CD14-positive monocyte (primary cell): ENCODE results near the gene PLCB1. TPM values are rescaled to one million over a fixed set of nuclear protein-coding genes. Genes with fewer than 3 reads are reported as not detected.

ENCODE experiments used
- DNase-seq, 3 donors: peaks; one replicate each; pipeline ENCODE4 v3.0.0-alpha.2; 2011 to 2022
- H2AFZ ChIP-seq: 2 replicates; pipeline ENCODE4 v1.6.0; 2012; ENCODE audit warnings: mild to moderate bottlenecking, low read depth, low read length, inconsistent platforms; ENCODE audit not compliant: insufficient read depth, poor library complexity, severe bottlenecking
- H3K27ac ChIP-seq, 2 donors: 1 replicate in 1 of 2; 2 replicates in 1 of 2; pipeline ENCODE4 v1.5.1; 2012 to 2013; ENCODE audit warnings: low read length in 2 of 2, control low read depth in 1 of 2, inconsistent platforms in 1 of 2, low read depth in 1 of 2, mild to moderate bottlenecking in 1 of 2
- H3K27me3 ChIP-seq, 2 donors: one replicate each; pipeline versions ENCODE4 v1.6.0 to v1.6.1; 2011 to 2013; ENCODE audit warnings: low read length in 2 of 2; ENCODE audit not compliant: control insufficient read depth in 2 of 2, insufficient read depth in 2 of 2
- H3K36me3 ChIP-seq, 2 donors: replicated peaks in 1 of 2; 1 replicate in 1 of 2; 2 replicates in 1 of 2; pipeline versions ENCODE4 v1.5.1 to v1.6.1; 2012 to 2013; ENCODE audit warnings: low read length in 2 of 2, control low read depth in 1 of 2, inconsistent platforms in 1 of 2, mild to moderate bottlenecking in 1 of 2; ENCODE audit not compliant: insufficient read depth in 2 of 2, control insufficient read depth in 1 of 2
- H3K4me1 ChIP-seq, 2 donors: 1 replicate in 1 of 2; 2 replicates in 1 of 2; pipeline versions ENCODE4 v1.5.1 to v1.6.1; 2012 to 2013; ENCODE audit warnings: low read length in 2 of 2, control low read depth in 1 of 2, inconsistent platforms in 1 of 2, mild to moderate bottlenecking in 1 of 2, moderate library complexity in 1 of 2; ENCODE audit not compliant: insufficient read depth in 2 of 2, control insufficient read depth in 1 of 2
- H3K4me2 ChIP-seq: replicated peaks from 2 replicates; pipeline ENCODE3; 2012; ENCODE audit warnings: low read length, moderate library complexity, mild to moderate bottlenecking; ENCODE audit not compliant: poor library complexity, severe bottlenecking; ENCODE audit errors: extremely low read depth
- H3K4me3 ChIP-seq, 3 experiments: fragments of 200-600 bp in 1 of 3; sonication (generic) in 1 of 3; replicated peaks in 1 of 3; 1 replicate in 2 of 3; 2 replicates in 1 of 3; pipeline ENCODE4 v1.5.1; 2011 to 2013; ENCODE audit warnings: low read length in 3 of 3, mild to moderate bottlenecking in 3 of 3, control low read depth in 2 of 3, low read depth in 2 of 3, inconsistent platforms in 1 of 3, moderate library complexity in 1 of 3
- H3K79me2 ChIP-seq: 2 replicates; pipeline ENCODE4 v1.6.0; 2012; ENCODE audit warnings: mild to moderate bottlenecking, control low read depth, inconsistent platforms, low read length, moderate library complexity; ENCODE audit not compliant: insufficient read depth
- H3K9ac ChIP-seq: 2 replicates; pipeline ENCODE4 v1.6.0; 2017; ENCODE audit warnings: low read length, mild to moderate bottlenecking; ENCODE audit not compliant: insufficient read depth, poor library complexity, severe bottlenecking
- H3K9me3 ChIP-seq, 2 donors: replicated peaks in 1 of 2; 1 replicate in 1 of 2; 2 replicates in 1 of 2; pipeline versions ENCODE4 v1.5.1 to v1.6.1; 2012 to 2013; ENCODE audit warnings: low read length in 2 of 2, control low read depth in 1 of 2; ENCODE audit not compliant: control insufficient read depth in 1 of 2, insufficient read depth in 1 of 2
- H4K20me1 ChIP-seq: 2 replicates; pipeline ENCODE4 v1.6.0; 2012; ENCODE audit warnings: mild to moderate bottlenecking, low read length, control low read depth, moderate library complexity; ENCODE audit not compliant: insufficient read depth
- H3K27ac Mint-ChIP-seq, 7 donors: one replicate each; pipeline ENCODE4 v1.8.0; 2020; ENCODE audit warnings: mild to moderate bottlenecking in 7 of 7, mixed read lengths in 7 of 7, moderate library complexity in 6 of 7, inconsistent platforms in 2 of 7
- H3K27me3 Mint-ChIP-seq, 3 donors: one replicate each; pipeline ENCODE4 v1.8.0; 2021 to 2022; ENCODE audit warnings: low read depth in 3 of 3, mild to moderate bottlenecking in 3 of 3, mixed read lengths in 3 of 3, moderate library complexity in 3 of 3, inconsistent platforms in 1 of 3
- H3K36me3 Mint-ChIP-seq, 2 donors: one replicate each; pipeline ENCODE4 v1.8.0; 2020; ENCODE audit warnings: mixed read lengths in 2 of 2, inconsistent platforms in 1 of 2, mild to moderate bottlenecking in 1 of 2
- H3K4me1 Mint-ChIP-seq: one replicate; pipeline ENCODE4 v1.8.0; 2020; ENCODE audit warnings: mild to moderate bottlenecking, mixed read lengths
- H3K4me3 Mint-ChIP-seq, 2 donors: one replicate each; pipeline ENCODE4 v1.8.0; 2020; ENCODE audit warnings: mild to moderate bottlenecking in 2 of 2, mixed read lengths in 2 of 2, moderate library complexity in 1 of 2
- H3K9me3 Mint-ChIP-seq, 7 donors: one replicate each; pipeline ENCODE4 v1.8.0; 2020 to 2022; ENCODE audit warnings: mixed read lengths in 7 of 7, mild to moderate bottlenecking in 6 of 7, moderate library complexity in 6 of 7, inconsistent platforms in 2 of 7
- CTCF ChIP-seq: fragments of 200-600 bp; IDR thresholded peaks from one replicate; pipeline ENCODE4 v1.8.0; 2022; ENCODE audit warnings: antibody characterized with exemption, mild to moderate bottlenecking
- WGBS: methylation state at CpG from one replicate; pipeline ENCODE4 v1.1.5; 2013; ENCODE audit warnings: missing lambda C conversion rate; ENCODE audit not compliant: insufficient coverage; 5-methylcytosine and 5-hydroxymethylcytosine counted together
- intact Hi-C, 2 donors: fragments of 100-400 bp; cut with micrococcal nuclease; formaldehyde crosslinking; loops; one replicate each; pipeline versions ENCODE4 v1.15.0 to v1.15.1; 2023
- polyA plus RNA-seq, 3 donors: library from polyadenylated mRNA; depleted of rRNA in 1 of 3; unstranded in 2 of 3; stranded (reverse) in 1 of 3; fragments of 300-500 nt in 2 of 3; fragments of >200 nt in 1 of 3; fragmentation: Illumina TruSeq in 2 of 3; gene quantifications; 1 replicate in 2 of 3; 2 replicates in 1 of 3; pipeline ENCODE4 v1.2.3, GENCODE V29; 2012 to 2021

PLCB1 gene
- polyA plus RNA-seq, 3 donors = 8.6 to 16.4 (median 13.2) TPM

GRCh38 chr20:8809107-8809953, 677.3 kb downstream of the PLCB1 start:
- no peak for DNase-seq
- peaks cover 3 to 9% of the 10 kb centered on the region in 2 donors for H3K36me3 Mint-ChIP-seq
- H2AFZ ChIP-seq = no peak overlapping the region
- intact Hi-C loops = no loop called here
- H3K9ac ChIP-seq = no peak overlapping the region
- 97% methylated on average over 12 of the region's 14 CpGs for WGBS
- H3K36me3 ChIP-seq = no peaks in the 10 kb centered on the region
- peak overlapping the region in 2 of 7 donors; percentile 46 to 48 for H3K27ac Mint-ChIP-seq
- H3K4me3 Mint-ChIP-seq = no peak overlapping the region
- no peaks in the 10 kb centered on the region for H3K9me3 ChIP-seq
- H3K4me3 ChIP-seq = no peak overlapping the region
- H3K4me1 Mint-ChIP-seq = peaks cover 2% of the 10 kb centered on the region
- H3K27me3 ChIP-seq = no peaks in the 10 kb centered on the region
- H3K9me3 Mint-ChIP-seq = no peaks in the 10 kb centered on the region
- H3K4me2 ChIP-seq = no peak overlapping the region
- TF ChIP-seq CTCF = no peak
- H3K4me1 ChIP-seq = no peaks in the 10 kb centered on the region
- H3K79me2 ChIP-seq = no peaks in the 10 kb centered on the region
- H3K27me3 Mint-ChIP-seq = no peaks in the 10 kb centered on the region
- H4K20me1 ChIP-seq = no peaks in the 10 kb centered on the region
- no peak overlapping the region for H3K27ac ChIP-seq

- Histone ChIP-seq H3K4me2 (no peak overlapping the region), H3K4me1 (no peaks in the 10 kb centered on the region), H3K27ac (no peak overlapping the region), H3K9me3 (no peaks in the 10 kb centered on the region), H3K4me3 (no peak overlapping the region), H4K20me1 (no peaks in the 10 kb centered on the region), H3K27me3 (no peaks in the 10 kb centered on the region), H3K9ac (no peak overlapping the region), H3K36me3 (no peaks in the 10 kb centered on the region), H2AFZ (no peak overlapping the region), H3K79me2 (no peaks in the 10 kb centered on the region)
- H3K4me1 Mint-ChIP-seq = peaks cover 2% of the 10 kb centered on the region
- H3K27me3 Mint-ChIP-seq = no peaks in the 10 kb centered on the region
- intact Hi-C loops = no loop called here
- TF ChIP-seq CTCF = no peak
- no peaks in the 10 kb centered on the region for H3K9me3 Mint-ChIP-seq
- DNase-seq = no peak
- H3K36me3 Mint-ChIP-seq = peaks cover 3 to 6% of the 10 kb centered on the region in 2 donors
- WGBS = 100% methylated on average over 2 of the region's 11 CpGs
- no peak overlapping the region for H3K4me3 Mint-ChIP-seq
- peak overlapping the region in 1 of 7 donors; percentile 8 for H3K27ac Mint-ChIP-seq
Observed at GRCh38 chr20:8811801-8812594, 679.9 kb downstream of the PLCB1 start.
